ENCODE measurements around the gene PRSS12.
"Not testable (repeated sequence)": the region's sequence is repeated elsewhere in the genome, so short reads cannot be mapped to it uniquely, and the experiment has no call there.

PRSS12 gene, protein sequence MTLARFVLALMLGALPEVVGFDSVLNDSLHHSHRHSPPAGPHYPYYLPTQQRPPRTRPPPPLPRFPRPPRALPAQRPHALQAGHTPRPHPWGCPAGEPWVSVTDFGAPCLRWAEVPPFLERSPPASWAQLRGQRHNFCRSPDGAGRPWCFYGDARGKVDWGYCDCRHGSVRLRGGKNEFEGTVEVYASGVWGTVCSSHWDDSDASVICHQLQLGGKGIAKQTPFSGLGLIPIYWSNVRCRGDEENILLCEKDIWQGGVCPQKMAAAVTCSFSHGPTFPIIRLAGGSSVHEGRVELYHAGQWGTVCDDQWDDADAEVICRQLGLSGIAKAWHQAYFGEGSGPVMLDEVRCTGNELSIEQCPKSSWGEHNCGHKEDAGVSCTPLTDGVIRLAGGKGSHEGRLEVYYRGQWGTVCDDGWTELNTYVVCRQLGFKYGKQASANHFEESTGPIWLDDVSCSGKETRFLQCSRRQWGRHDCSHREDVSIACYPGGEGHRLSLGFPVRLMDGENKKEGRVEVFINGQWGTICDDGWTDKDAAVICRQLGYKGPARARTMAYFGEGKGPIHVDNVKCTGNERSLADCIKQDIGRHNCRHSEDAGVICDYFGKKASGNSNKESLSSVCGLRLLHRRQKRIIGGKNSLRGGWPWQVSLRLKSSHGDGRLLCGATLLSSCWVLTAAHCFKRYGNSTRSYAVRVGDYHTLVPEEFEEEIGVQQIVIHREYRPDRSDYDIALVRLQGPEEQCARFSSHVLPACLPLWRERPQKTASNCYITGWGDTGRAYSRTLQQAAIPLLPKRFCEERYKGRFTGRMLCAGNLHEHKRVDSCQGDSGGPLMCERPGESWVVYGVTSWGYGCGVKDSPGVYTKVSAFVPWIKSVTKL

GRCh38 chr4:118352843-118353533 lies at the start of gene PRSS12:
Gene PRSS12, minus strand, starts transcription at chr4:118353003. Its CDS starts 283 bp downstream, at chr4:118352720.
- H3K36me3 ChIP-seq (ENCODE audit: insufficient read depth, insufficient read length, low read length) = no peaks in the 10 kb centered on the region
- no peak for TF ChIP-seq SUZ12 (IDR thresholded peaks at IDR 0.05; ENCODE audit: extremely low read depth, insufficient read depth, insufficient read length)
- no peak for TF ChIP-seq YY1 (IDR thresholded peaks at IDR 0.05; ENCODE audit: insufficient read depth, insufficient read length)
- TF ChIP-seq ZNF274 (IDR thresholded peaks at IDR 0.05; ENCODE audit: low read depth, low read length) = no peak
- H3K9ac ChIP-seq (ENCODE audit: insufficient read length, low read depth) = peak within 1 kb of the TSS; percentile 79
- H3K9me3 ChIP-seq (ENCODE audit: insufficient read depth, low read length) = no peaks in the 10 kb centered on the region
- H3K4me1 ChIP-seq (ENCODE audit: insufficient read depth, insufficient read length) = no peaks in the 10 kb centered on the region
- H3K4me3 ChIP-seq (ENCODE audit: insufficient read length, low read depth) = peak within 1 kb of the TSS; percentile 62
- DNase-seq (ENCODE audit: low read depth, low spot score) = peak; percentile 66
- peaks cover 30% of the 10 kb centered on the region for H3K27me3 ChIP-seq (ENCODE audit: insufficient read depth, insufficient read length)

DNA sequence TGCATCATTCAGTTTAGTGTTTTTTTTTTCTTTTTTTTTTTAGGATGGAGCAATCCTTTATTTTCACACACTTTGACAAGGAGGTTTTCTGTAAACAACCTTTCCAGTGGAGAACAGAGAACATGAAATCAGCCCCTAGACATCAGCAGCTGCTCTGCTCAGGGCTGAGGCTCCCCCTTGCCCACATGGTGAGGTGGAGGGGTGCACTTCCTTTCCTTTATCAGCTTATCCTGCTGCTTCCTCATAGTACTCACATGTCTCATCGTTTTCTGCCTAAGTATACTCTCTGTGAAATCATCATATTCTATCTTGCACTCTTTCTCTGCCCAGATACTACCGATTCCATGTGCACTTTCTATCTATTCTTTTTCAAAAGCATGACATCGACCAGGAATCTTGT lies 47.6 kb upstream of the PRSS12 start:
- Histone ChIP-seq H3K9me3 (ENCODE audit: insufficient read depth, low read length) (peaks cover 10% of the 10 kb centered on the region; the same call in 1 of the 2 replicates), H3K4me3 (ENCODE audit: insufficient read length, low read depth) (no peak overlapping the region), H3K36me3 (ENCODE audit: insufficient read depth, insufficient read length, low read length) (no peaks in the 10 kb centered on the region), H3K27me3 (ENCODE audit: insufficient read depth, insufficient read length) (no peaks in the 10 kb centered on the region), H3K9ac (ENCODE audit: insufficient read length, low read depth) (no peak overlapping the region), H3K4me1 (ENCODE audit: insufficient read depth, insufficient read length) (no peaks in the 10 kb centered on the region)
- TF ChIP-seq ZNF274 (IDR thresholded peaks at IDR 0.05; ENCODE audit: low read depth, low read length) = no peak
- no peak for TF ChIP-seq YY1 (IDR thresholded peaks at IDR 0.05; ENCODE audit: insufficient read depth, insufficient read length)
- no peak for TF ChIP-seq SUZ12 (IDR thresholded peaks at IDR 0.05; ENCODE audit: extremely low read depth, insufficient read depth, insufficient read length)
- DNase-seq (ENCODE audit: low read depth, low spot score) = no peak

DNA sequence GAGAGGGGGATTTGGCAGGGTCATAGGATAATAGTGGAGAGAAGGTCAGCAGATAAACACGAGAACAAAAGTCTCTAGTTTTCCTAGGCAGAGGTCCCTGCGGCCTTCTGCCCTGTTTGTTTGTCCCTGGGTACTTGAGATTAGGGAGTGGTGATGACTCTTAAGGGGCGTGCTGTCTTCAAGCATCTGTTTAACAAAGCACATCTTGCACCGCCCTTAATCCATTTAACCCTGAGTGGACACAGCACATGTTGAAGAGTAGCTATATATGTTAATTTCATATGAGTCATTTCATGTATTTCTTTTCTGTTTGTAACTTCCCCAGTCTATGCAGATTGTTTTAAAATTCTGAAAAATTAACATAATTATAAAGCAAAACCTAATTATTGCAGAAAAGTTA lies 47.1 kb upstream of the PRSS12 start:
- not testable (repeated sequence) for H3K4me3 ChIP-seq (ENCODE audit: insufficient read length, low read depth); H3K27me3 ChIP-seq (ENCODE audit: insufficient read depth, insufficient read length); H3K9ac ChIP-seq (ENCODE audit: insufficient read length, low read depth); H3K36me3 ChIP-seq (ENCODE audit: insufficient read depth, insufficient read length, low read length); H3K4me1 ChIP-seq (ENCODE audit: insufficient read depth, insufficient read length)
- H3K9me3 ChIP-seq (ENCODE audit: insufficient read depth, low read length) = peaks cover 10% of the 10 kb centered on the region; the same call in 1 of the 2 replicates
- peak; percentile 8 for DNase-seq (ENCODE audit: low read depth, low spot score)

DNA sequence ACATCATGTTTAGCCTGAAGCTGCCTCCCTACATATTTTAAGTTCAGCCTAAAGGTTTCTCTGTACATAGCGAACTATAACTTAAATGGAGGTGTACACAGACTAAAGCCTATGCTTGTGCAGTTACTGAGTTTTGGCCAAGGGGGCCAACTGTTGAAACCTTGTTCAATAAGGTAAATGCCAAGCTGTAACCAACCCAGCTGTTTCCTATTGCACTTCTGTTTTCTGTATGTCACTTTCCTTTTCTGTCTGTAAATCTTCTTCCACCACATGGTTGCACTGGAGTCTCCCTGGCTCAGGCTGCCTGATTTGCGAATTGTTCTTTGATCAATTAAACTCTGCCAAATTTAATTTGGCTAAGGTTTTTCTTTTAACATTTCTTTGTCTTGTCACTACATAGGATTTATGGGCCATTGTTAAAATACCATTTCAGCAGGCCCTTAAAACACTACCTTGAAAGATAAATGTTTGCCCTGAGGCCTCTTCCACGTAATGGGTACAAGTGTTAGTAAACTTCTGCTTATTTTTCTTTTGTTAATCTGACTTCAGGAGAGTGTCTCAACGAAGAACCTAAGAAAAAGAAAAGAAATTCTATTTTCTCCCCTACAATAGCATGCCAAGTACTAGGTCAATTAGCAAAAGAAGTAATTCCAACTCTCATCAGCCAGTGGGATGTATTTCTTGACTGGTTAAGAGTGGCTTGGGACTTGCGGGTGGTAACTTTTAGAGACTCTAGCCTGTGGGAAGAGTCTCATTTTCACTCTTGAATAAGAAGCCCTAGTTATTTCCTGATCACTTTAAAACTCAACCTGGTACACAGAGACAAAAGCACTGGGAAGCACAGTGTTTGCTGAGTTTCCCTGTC lies 45.7 kb upstream of the PRSS12 start:
- DNase-seq (ENCODE audit: low read depth, low spot score) = no peak
- TF ChIP-seq ZNF274 (IDR thresholded peaks at IDR 0.05; ENCODE audit: low read depth, low read length) (no peak), YY1 (IDR thresholded peaks at IDR 0.05; ENCODE audit: insufficient read depth, insufficient read length) (no peak), SUZ12 (IDR thresholded peaks at IDR 0.05; ENCODE audit: extremely low read depth, insufficient read depth, insufficient read length) (no peak)
- Histone ChIP-seq H3K9me3 (ENCODE audit: insufficient read depth, low read length) (peaks cover 6% of the 10 kb centered on the region; the same call in 1 of the 2 replicates), H3K9ac (ENCODE audit: insufficient read length, low read depth) (no peak overlapping the region), H3K36me3 (ENCODE audit: insufficient read depth, insufficient read length, low read length) (no peaks in the 10 kb centered on the region), H3K27me3 (ENCODE audit: insufficient read depth, insufficient read length) (no peaks in the 10 kb centered on the region), H3K4me3 (ENCODE audit: insufficient read length, low read depth) (no peak overlapping the region), H3K4me1 (ENCODE audit: insufficient read depth, insufficient read length) (no peaks in the 10 kb centered on the region)

- Histone ChIP-seq H3K4me3 (ENCODE audit: insufficient read length, low read depth) (no peak overlapping the region), H3K36me3 (ENCODE audit: insufficient read depth, insufficient read length, low read length) (no peaks in the 10 kb centered on the region), H3K9me3 (ENCODE audit: insufficient read depth, low read length) (no peaks in the 10 kb centered on the region; the same call in 1 of the 2 replicates), H3K4me1 (ENCODE audit: insufficient read depth, insufficient read length) (no peaks in the 10 kb centered on the region), H3K9ac (ENCODE audit: insufficient read length, low read depth) (no peak overlapping the region), H3K27me3 (ENCODE audit: insufficient read depth, insufficient read length) (no peaks in the 10 kb centered on the region)
- no peak for DNase-seq (ENCODE audit: low read depth, low spot score)
- TF ChIP-seq SUZ12 (IDR thresholded peaks at IDR 0.05; ENCODE audit: extremely low read depth, insufficient read depth, insufficient read length) (no peak), YY1 (IDR thresholded peaks at IDR 0.05; ENCODE audit: insufficient read depth, insufficient read length) (no peak), ZNF274 (IDR thresholded peaks at IDR 0.05; ENCODE audit: low read depth, low read length) (no peak)
These were observed 44.8 kb upstream of the PRSS12 start for GRCh38 chr4:118397623-118397979.

DNA sequence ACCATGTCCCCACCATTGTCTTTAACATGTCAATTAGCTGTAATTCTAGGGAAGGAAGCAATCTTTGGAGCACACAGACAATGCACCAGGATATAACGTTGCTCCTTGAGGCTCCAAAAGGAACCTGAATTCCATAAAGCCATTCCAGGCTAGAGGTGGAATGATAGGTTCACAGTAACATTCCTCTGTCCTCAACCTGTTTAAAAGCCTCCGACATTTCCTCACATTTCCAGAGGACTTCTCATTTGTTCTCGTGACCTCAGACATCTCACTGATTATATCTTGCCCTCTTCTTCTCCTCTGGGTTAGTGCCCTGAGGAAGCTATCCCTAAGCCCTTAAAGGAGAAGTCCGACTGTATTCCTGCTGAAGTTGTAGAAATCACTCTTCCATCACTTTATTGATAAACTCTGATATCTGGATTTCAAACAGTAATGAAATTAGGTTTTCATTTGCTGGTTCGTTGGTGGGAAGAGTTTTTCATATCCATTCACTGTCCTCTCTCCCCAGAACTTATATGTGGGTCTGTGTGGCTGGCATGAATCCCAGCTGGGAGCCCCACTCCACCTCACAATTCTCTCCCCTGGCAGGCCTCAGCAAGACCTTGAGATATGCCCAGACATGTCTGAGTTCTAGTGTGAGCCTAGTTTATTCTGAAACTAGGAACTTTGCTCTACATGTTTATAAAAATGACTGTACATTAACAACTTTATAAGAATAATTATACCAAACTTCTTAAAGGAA lies 44.2 kb upstream of the PRSS12 start:
- TF ChIP-seq YY1 (IDR thresholded peaks at IDR 0.05; ENCODE audit: insufficient read depth, insufficient read length) = no peak
- TF ChIP-seq SUZ12 (IDR thresholded peaks at IDR 0.05; ENCODE audit: extremely low read depth, insufficient read depth, insufficient read length) = no peak
- no peak for TF ChIP-seq ZNF274 (IDR thresholded peaks at IDR 0.05; ENCODE audit: low read depth, low read length)
- no peaks in the 10 kb centered on the region for H3K4me1 ChIP-seq (ENCODE audit: insufficient read depth, insufficient read length)
- H3K9me3 ChIP-seq (ENCODE audit: insufficient read depth, low read length) = no peaks in the 10 kb centered on the region; the same call in 1 of the 2 replicates
- H3K4me3 ChIP-seq (ENCODE audit: insufficient read length, low read depth) = no peak overlapping the region
- H3K27me3 ChIP-seq (ENCODE audit: insufficient read depth, insufficient read length) = no peaks in the 10 kb centered on the region
- DNase-seq (ENCODE audit: low read depth, low spot score) = no peak
- H3K36me3 ChIP-seq (ENCODE audit: insufficient read depth, insufficient read length, low read length) = no peaks in the 10 kb centered on the region
- H3K9ac ChIP-seq (ENCODE audit: insufficient read length, low read depth) = no peak overlapping the region
